SH-SY5Y (cell line): Measurements from ENCODE around the gene ZSCAN30.

Experiments used
- GATA2 ChIP-seq: IDR thresholded peaks from 2 replicates; pipeline ENCODE4 v1.6.1; 2011; ENCODE audit warnings: mild to moderate bottlenecking, low read depth, low read length
- GATA3 ChIP-seq: IDR thresholded peaks from 2 replicates; pipeline ENCODE4 v1.6.1; 2011; ENCODE audit warnings: low read depth, mild to moderate bottlenecking, low read length, moderate library complexity

GRCh38 chr18:35201256-35201931, 88.6 kb downstream of the ZSCAN30 start:
- TF ChIP-seq GATA2 (no peak), GATA3 (no peak)
